K562 (cell line): ENCODE measurements around the gene LSM4. TPM values are rescaled to one million over a fixed set of nuclear protein-coding genes. Genes with fewer than 3 reads are reported as not detected.

Experiments
- ARHGAP35 ChIP-seq: fragments of 450-650 bp; IDR thresholded peaks from 2 replicates; pipeline ENCODE4 v1.6.1; 2018; ENCODE audit not compliant: partially characterized antibody
- ATF4 ChIP-seq: fragments of 450-650 bp; formaldehyde crosslinking; IDR thresholded peaks from 2 replicates; pipeline ENCODE4 v1.4.0; 2022; ENCODE audit warnings: mild to moderate bottlenecking, moderate library complexity
- BHLHE40 ChIP-seq: IDR thresholded peaks from 2 replicates; pipeline ENCODE4 v1.6.1; 2011; ENCODE audit warnings: low read length, improper control_type of control experiment
- CBX2 ChIP-seq: fragments of 200-600 bp; sonication (generic); IDR thresholded peaks from one replicate; pipeline ENCODE4 v1.6.1; 2012; ENCODE audit warnings: mild to moderate bottlenecking, low read length, inconsistent platforms; ENCODE audit not compliant: insufficient read depth, poor library complexity, severe bottlenecking
- CHD1 ChIP-seq: fragments of 200-600 bp; sonication (generic); IDR thresholded peaks from one replicate; pipeline ENCODE4 v1.6.1; 2012; ENCODE audit warnings: mild to moderate bottlenecking, moderate library complexity, low read length, inconsistent platforms
- CHD2 ChIP-seq: IDR thresholded peaks from 2 replicates; pipeline ENCODE4 v1.6.1; 2011; ENCODE audit warnings: low read depth, low read length
- COPS2 ChIP-seq: fragments of 450-650 bp; conservative IDR thresholded peaks from 2 replicates; pipeline ENCODE4 v1.6.1; 2016; ENCODE audit warnings: mild to moderate bottlenecking, moderate library complexity
- DPF2 ChIP-seq: fragments of 450-650 bp; IDR thresholded peaks from 2 replicates; pipeline ENCODE4 v1.6.1; 2016
- HDAC3 ChIP-seq: fragments of 450-650 bp; IDR thresholded peaks from 2 replicates; pipeline ENCODE4 v1.6.1; 2018; ENCODE audit warnings: borderline replicate concordance, mild to moderate bottlenecking, moderate library complexity; ENCODE audit not compliant: partially characterized antibody
- HIVEP1 ChIP-seq: fragments of 250-450 bp; sonication (Bioruptor Pico); IDR thresholded peaks from 2 replicates; pipeline ENCODE4 v1.4.0; 2020; ENCODE audit warnings: mild to moderate bottlenecking
- KDM5B ChIP-seq: fragments of 200-600 bp; sonication (generic); IDR thresholded peaks from 2 replicates; pipeline ENCODE4 v1.6.1; 2012; ENCODE audit warnings: low read depth, mild to moderate bottlenecking, moderate library complexity, low read length, control low read depth, inconsistent platforms; ENCODE audit not compliant: insufficient replicate concordance
- L3MBTL2 ChIP-seq: fragments of 450-650 bp; IDR thresholded peaks from 2 replicates; pipeline ENCODE4 v1.6.1; 2016; ENCODE audit warnings: mild to moderate bottlenecking, moderate library complexity
- MTA1 ChIP-seq: fragments of 450-650 bp; IDR thresholded peaks from 2 replicates; pipeline ENCODE4 v1.6.1; 2017; ENCODE audit warnings: borderline replicate concordance
- MYBL2 ChIP-seq, 2 experiments: fragments of 450-650 bp in 1 of 2; sonication (generic) in 1 of 2; formaldehyde crosslinking in 1 of 2; IDR thresholded peaks; 2 replicates each; pipeline versions ENCODE4 v1.6.1 to v1.8.1; 2017 to 2022; ENCODE audit warnings: borderline replicate concordance in 1 of 2, inconsistent platforms in 1 of 2, low read depth in 1 of 2, mild to moderate bottlenecking in 1 of 2, missing genetic modification reagents in 1 of 2, moderate library complexity in 1 of 2
- NFIX ChIP-seq: fragments of 250-450 bp; sonication (Bioruptor Pico); IDR thresholded peaks from 2 replicates; pipeline ENCODE4 v1.4.0; 2020; ENCODE audit warnings: low read depth, mild to moderate bottlenecking, moderate library complexity
- PCBP1 ChIP-seq: fragments of 200-400 bp; formaldehyde crosslinking; IDR thresholded peaks from 2 replicates; pipeline ENCODE4 v1.6.1; 2018; ENCODE audit warnings: mild to moderate bottlenecking, low read depth, low read length; ENCODE audit not compliant: poor library complexity, severe bottlenecking
- PHF21A ChIP-seq: fragments of 450-650 bp; IDR thresholded peaks from 2 replicates; pipeline ENCODE4 v1.6.1; 2017; ENCODE audit warnings: low read depth, borderline replicate concordance
- RBM39 ChIP-seq: fragments of 200-400 bp; formaldehyde crosslinking; optimal IDR thresholded peaks from 2 replicates; pipeline ENCODE3; 2018; ENCODE audit warnings: low read depth, low read length
- SIN3B ChIP-seq: fragments of 450-650 bp; IDR thresholded peaks from 2 replicates; pipeline ENCODE4 v1.6.1; 2017; ENCODE audit warnings: low read depth, mild to moderate bottlenecking, moderate library complexity
- SNAPC5 ChIP-seq: fragments of 250-450 bp; sonication (Bioruptor Pico); IDR thresholded peaks from 2 replicates; pipeline ENCODE4 v1.8.0; 2021; ENCODE audit warnings: moderate library complexity, mild to moderate bottlenecking, inconsistent platforms
- SP1 ChIP-seq: sonication (generic); formaldehyde crosslinking; IDR thresholded peaks from 2 replicates; pipeline ENCODE4 v1.8.1; 2022; ENCODE audit warnings: mild to moderate bottlenecking, missing genetic modification reagents
- THAP12 ChIP-seq: fragments of 250-450 bp; sonication (Bioruptor Pico); IDR thresholded peaks from 2 replicates; pipeline ENCODE4 v1.9.0; 2021; ENCODE audit warnings: mild to moderate bottlenecking, inconsistent platforms
- ZNF280B ChIP-seq: fragments of 250-450 bp; sonication (Bioruptor Pico); IDR thresholded peaks from 2 replicates; pipeline ENCODE4 v1.5.1; 2021; ENCODE audit warnings: mild to moderate bottlenecking
- polyA plus RNA-seq, 8 experiments: library from polyadenylated mRNA; depleted of rRNA in 4 of 8; stranded (reverse) in 5 of 8; unstranded in 3 of 8; fragments of >200 nt; fragmentation: Nextera tagmentation in 2 of 8; fragmentation: Illumina TruSeq in 1 of 8; extraction: Ambion mirVana in 2 of 8; extraction: Trizol in 1 of 8; gene quantifications; 2 replicates each; pipeline versions ENCODE4 v1.2.1 to v1.2.3, GENCODE V29; 2011 to 2014; ENCODE audit warnings: inconsistent platforms in 1 of 8, missing spikeins in 1 of 8
- total RNA-seq, 7 experiments: library from RNA; depleted of rRNA in 6 of 7; stranded (reverse); fragments of >200 nt in 6 of 7; fragmentation: Illumina TruSeq in 2 of 7; extraction: Trizol in 2 of 7; gene quantifications; 2 replicates each; pipeline versions ENCODE4 v1.2.1 to v1.2.3, GENCODE V29; 2011 to 2021; ENCODE audit warnings: low replicate concordance in 1 of 7

Gene LSM4
- total and polyA plus RNA-seq, 9 of the 15 experiments (the other 6 are each of a cell fraction or from before 2014, with no cell fraction given): 11.9 to 763 (median 202) TPM

GRCh38 chr19:18262917-18263316 lies 60.0 kb downstream of the LSM4 start (continued):
- TF ChIP-seq PCBP1: no peak
- no peak for TF ChIP-seq KDM5B
- TF ChIP-seq CHD2: no peak
- TF ChIP-seq SIN3B: no peak
- no peak for TF ChIP-seq THAP12
- TF ChIP-seq HDAC3: no peak
- no peak for TF ChIP-seq ATF4 (CRISPR knock-in tag)
- TF ChIP-seq BHLHE40: peak; percentile 52; the same call in 1 of the 2 replicates
- 0 out of 2 replicates have a peak, but pooled peaks have one; percentile 34 for TF ChIP-seq DPF2
- TF ChIP-seq ARHGAP35: no peak
- no peak for TF ChIP-seq CHD1
- TF ChIP-seq SP1 (CRISPR knock-in tag): no peak
- no peak for TF ChIP-seq COPS2
- TF ChIP-seq L3MBTL2: peak; percentile 24; the same call in 1 of the 2 replicates
- TF ChIP-seq SNAPC5 (CRISPR knock-in tag): no peak
- TF ChIP-seq PHF21A: no peak
- no peak for TF ChIP-seq NFIX
- no peak for TF ChIP-seq MYBL2 (IDR thresholded peaks at IDR 0.05; ENCODE audit: low read depth)
- TF ChIP-seq MYBL2 (CRISPR knock-in tag; IDR thresholded peaks at IDR 0.05; ENCODE audit: borderline replicate concordance): no peak
- TF ChIP-seq MTA1: no peak
- TF ChIP-seq RBM39: no peak
- no peak for TF ChIP-seq ZNF280B (CRISPR knock-in tag)
- no peak for TF ChIP-seq CBX2
- TF ChIP-seq HIVEP1 (CRISPR knock-in tag): no peak
